Endothelial cell of umbilical vein (primary cell): ENCODE data around the gene RAB7A. TPM values are rescaled to one million over a fixed set of nuclear protein-coding genes. Genes with fewer than 3 reads are reported as not detected.

Experiments
- BruUV-seq: library from RNA; stranded (reverse); fragments of 400-500 nt; replicated peaks from 2 replicates; lab custom pipeline; 2021; lab: Mats Ljungman, UMichigan
- CTCF ChIA-PET: fragments of 300-600, 350-600 bp; sonication (Branson Sonifier 250); formaldehyde crosslinking; loops from one replicate; lab custom pipeline; 2021; ENCODE audit warnings: antibody characterized with exemption, inconsistent platforms; lab: Charles Lee
- POLR2A ChIA-PET: fragments of 300-600, 350-600 bp; sonication (Branson Sonifier 250); formaldehyde crosslinking; loops from one replicate; lab custom pipeline; 2021; ENCODE audit warnings: antibody characterized with exemption, inconsistent platforms; lab: Charles Lee
- DNase-seq: peaks from one replicate; pipeline ENCODE4 v3.0.0-alpha.2; 2011; ENCODE audit warnings: low read depth, low spot score
- FAIRE-seq: peaks from 2 replicates; lab custom pipeline; 2011; peaks lifted over from hg19 to GRCh38; lab: Jason Lieb, UNC
- H2AFZ ChIP-seq: 2 replicates; pipeline ENCODE4 v1.6.0; 2012; ENCODE audit warnings: low read depth, low read length, control low read depth, inconsistent platforms
- H3K27ac ChIP-seq: 2 replicates; pipeline ENCODE4 v1.5.1; 2011; ENCODE audit warnings: low read depth, mild to moderate bottlenecking, control low read depth, low read length, moderate library complexity; ENCODE audit not compliant: insufficient read depth
- H3K27me3 ChIP-seq, 2 experiments: 2 replicates each; pipeline versions ENCODE4 v1.6.0 to v1.6.1; 2011; ENCODE audit warnings: low read length in 2 of 2, mixed read lengths in 1 of 2; ENCODE audit not compliant: control insufficient read depth in 2 of 2, insufficient read depth in 2 of 2
- H3K36me3 ChIP-seq, 2 experiments: 2 replicates in 1 of 2; 3 replicates in 1 of 2; pipeline ENCODE4 v1.5.1; 2011; ENCODE audit warnings: low read length in 2 of 2, mild to moderate bottlenecking in 1 of 2, moderate library complexity in 1 of 2; ENCODE audit not compliant: control insufficient read depth in 2 of 2, insufficient read depth in 2 of 2; ENCODE audit errors: extremely low read depth in 1 of 2
- H3K4me1 ChIP-seq: 3 replicates; pipeline ENCODE4 v1.5.1; 2011; ENCODE audit warnings: mild to moderate bottlenecking, low read length; ENCODE audit not compliant: control insufficient read depth, insufficient read depth; ENCODE audit errors: extremely low read depth
- H3K4me2 ChIP-seq: 2 replicates; pipeline ENCODE4 v1.6.1; 2011; ENCODE audit warnings: low read length, control low read depth, mixed read lengths; ENCODE audit not compliant: insufficient read depth
- H3K4me3 ChIP-seq, 3 experiments: fragments of 200-600 bp in 1 of 3; sonication (generic), shearing (Covaris generic) in 1 of 3; replicated peaks in 1 of 3; 2 replicates each; pipeline ENCODE4 v1.5.1; 2011 to 2016; ENCODE audit warnings: control low read depth in 3 of 3, low read length in 3 of 3, mild to moderate bottlenecking in 2 of 3, inconsistent platforms in 1 of 3, low read depth in 1 of 3, moderate library complexity in 1 of 3; ENCODE audit not compliant: insufficient read depth in 1 of 3
- H3K79me2 ChIP-seq: 2 replicates; pipeline ENCODE4 v1.6.0; 2012; ENCODE audit warnings: low read length, inconsistent platforms; ENCODE audit not compliant: control insufficient read depth, insufficient read depth
- H3K9ac ChIP-seq: replicated peaks from 2 replicates; pipeline ENCODE3; 2011; ENCODE audit warnings: low read length, control low read depth; ENCODE audit not compliant: insufficient read depth; ENCODE audit errors: extremely low read depth
- H3K9me1 ChIP-seq: replicated peaks from 3 replicates; pipeline ENCODE4 v1.6.0; 2011; ENCODE audit warnings: mild to moderate bottlenecking, low read length; ENCODE audit not compliant: control insufficient read depth, insufficient read depth; ENCODE audit errors: extremely low read depth
- H3K9me3 ChIP-seq: replicated peaks from 2 replicates; pipeline ENCODE4 v1.5.1; 2012; ENCODE audit warnings: low read length, inconsistent platforms; ENCODE audit not compliant: control insufficient read depth, insufficient read depth
- H4K20me1 ChIP-seq: replicated peaks from 2 replicates; pipeline ENCODE3; 2011; ENCODE audit warnings: mild to moderate bottlenecking, low read length; ENCODE audit not compliant: control insufficient read depth, insufficient read depth; ENCODE audit errors: extremely low read depth
- CTCF ChIP-seq, 2 donors: IDR thresholded peaks; 1 replicate in 1 of 2; 2 replicates in 1 of 2; pipeline ENCODE4 v1.5.1; 2011; ENCODE audit warnings: low read length in 2 of 2, mild to moderate bottlenecking in 2 of 2, moderate library complexity in 2 of 2, control low read depth in 1 of 2, inconsistent platforms in 1 of 2, low read depth in 1 of 2; ENCODE audit not compliant: insufficient read depth in 1 of 2; ENCODE audit errors: extremely low read depth in 1 of 2
- EZH2 ChIP-seq: IDR thresholded peaks from 2 replicates; pipeline ENCODE4 v1.6.1; 2012; ENCODE audit warnings: borderline replicate concordance, low read depth, mild to moderate bottlenecking, moderate library complexity, low read length, inconsistent platforms; ENCODE audit not compliant: severe bottlenecking
- FOS ChIP-seq: IDR thresholded peaks from 2 replicates; pipeline ENCODE4 v1.6.1; 2011; ENCODE audit warnings: mild to moderate bottlenecking, low read length, moderate library complexity, borderline replicate concordance; ENCODE audit not compliant: insufficient read depth
- GATA2 ChIP-seq: IDR thresholded peaks from 2 replicates; pipeline ENCODE4 v1.7.0; 2011; ENCODE audit warnings: low read depth, mild to moderate bottlenecking, moderate library complexity, mixed read lengths, low read length; ENCODE audit not compliant: insufficient read length, insufficient read depth
- JUN ChIP-seq: IDR thresholded peaks from 2 replicates; pipeline ENCODE4 v1.6.1; 2011; ENCODE audit warnings: borderline replicate concordance, low read depth; ENCODE audit not compliant: insufficient read length, insufficient read depth
- MAX ChIP-seq: IDR thresholded peaks from 2 replicates; pipeline ENCODE4 v1.6.1; 2011; ENCODE audit not compliant: insufficient read depth, insufficient read length
- MYC ChIP-seq: IDR thresholded peaks from one replicate; pipeline ENCODE4 v1.6.1; 2011; ENCODE audit warnings: mild to moderate bottlenecking, low read depth, low read length
- POLR2A ChIP-seq: IDR thresholded peaks from 2 replicates; pipeline ENCODE4 v1.6.1; 2012; ENCODE audit warnings: low read depth, mild to moderate bottlenecking, control low read depth, low read length
- POLR2AphosphoS5 ChIP-seq: IDR thresholded peaks from 2 replicates; pipeline ENCODE4 v1.6.1; 2012; ENCODE audit warnings: low read depth, mild to moderate bottlenecking, control low read depth, low read length, moderate library complexity; ENCODE audit not compliant: insufficient read depth
- dilution Hi-C: fragments of 300-500 bp; cut with MboI; formaldehyde crosslinking; loops from one replicate; pipeline ENCODE4 v1.15.0; 2019; ENCODE audit warnings: low sequenced_read_pairs; ENCODE audit not compliant: extremely low pct_ligation_motif_present
- intact Hi-C: fragments of 100-400 bp; cut with micrococcal nuclease; formaldehyde crosslinking; loops from one replicate; pipeline ENCODE4 v1.10.0; 2022
- polyA plus RNA-seq, 4 experiments: library from polyadenylated mRNA; depleted of rRNA in 3 of 4; stranded (reverse) in 3 of 4; unstranded in 1 of 4; fragments of >200 nt; gene quantifications; 2 replicates each; pipeline versions ENCODE4 v1.2.1 to v1.2.3, GENCODE V29; 2011 to 2012; ENCODE audit warnings: missing spikeins in 1 of 4
- total RNA-seq: library from RNA; stranded (reverse); gene quantifications from 2 replicates; pipeline ENCODE4 v1.2.3, GENCODE V29; 2021

The RAB7A gene
- total and polyA plus RNA-seq, 2 donors (not counting 3 experiments of a cell fraction or from before 2014, with no cell fraction given): 243 to 262 TPM

GRCh38 chr3:128804811-128805155 lies 78.8 kb downstream of the RAB7A start:
- H3K9me1 ChIP-seq: no peaks in the 10 kb centered on the region
- no TSS peak for BruUV-seq
- dilution Hi-C loops (no loop called here), intact Hi-C loops (loop anchor here (2.0 kb wide), 1 partner anchor 124 kb away; no protein-coding TSS in a partner anchor)
- TF ChIP-seq POLR2AphosphoS5 (no peak), POLR2A (no peak), CTCF (IDR thresholded peaks at IDR 0.05; ENCODE audit: extremely low read depth in 1 of 2, insufficient read depth in 1 of 2, low read depth in 1 of 2, low read length in 2 of 2) (no peak), FOS (no peak), MYC (no peak), EZH2 (no peak), GATA2 (no peak), JUN (no peak), MAX (no peak)
- no peaks in the 10 kb centered on the region for H3K27me3 ChIP-seq
- ChIA-PET POLR2A (interaction anchor here (0.5 kb wide), 1 partner anchor 434 kb away, joined by 3 read pairs; no protein-coding TSS in a partner anchor), CTCF (interaction anchor here (1.0 to 1.8 kb wide), 5 partner anchors 8 to 187 kb away, joined by 5 to 20 read pairs (median 6); no protein-coding TSS in a partner anchor)
- H4K20me1 ChIP-seq: no peaks in the 10 kb centered on the region
- DNase-seq: no peak
- H3K4me3 ChIP-seq: no peak overlapping the region
- H3K9ac ChIP-seq: no peak overlapping the region
- H3K36me3 ChIP-seq: peaks cover 9 to 27% of the 10 kb centered on the region in 2 experiments
- no peak overlapping the region for H2AFZ ChIP-seq
- FAIRE-seq: peak; percentile 18
- H3K27ac ChIP-seq: peak overlapping the region; percentile 62
- H3K4me2 ChIP-seq: peak overlapping the region; percentile 51
- peaks cover 29% of the 10 kb centered on the region for H3K4me1 ChIP-seq
- H3K79me2 ChIP-seq: peaks cover 21% of the 10 kb centered on the region
- H3K9me3 ChIP-seq: no peaks in the 10 kb centered on the region
